Keratinocyte (primary cell): ENCODE data around the gene PLK5.
"Not testable (repeated sequence)": the region's sequence is repeated elsewhere in the genome, so short reads cannot be mapped to it uniquely, and the experiment has no call there.

Source experiments
- EZH2 ChIP-seq: IDR thresholded peaks from one replicate; pipeline ENCODE4 v1.6.1; 2012; ENCODE audit warnings: inconsistent platforms, mild to moderate bottlenecking, low read length, moderate library complexity
- TF ChIP-seq, protein P1 (sequence below), 3 experiments: IDR thresholded peaks in 1 of 3; conservative IDR thresholded peaks in 1 of 3; optimal IDR thresholded peaks in 1 of 3; 2 replicates in 2 of 3; 3 replicates in 1 of 3; pipeline versions ENCODE3 to v1.5.1; 2011; ENCODE audit warnings: low read length in 3 of 3, mild to moderate bottlenecking in 3 of 3, moderate library complexity in 2 of 3, control low read depth in 1 of 3, inconsistent platforms in 1 of 3; ENCODE audit not compliant: insufficient read depth in 2 of 3; ENCODE audit errors: extremely low read depth in 1 of 3

DNA sequence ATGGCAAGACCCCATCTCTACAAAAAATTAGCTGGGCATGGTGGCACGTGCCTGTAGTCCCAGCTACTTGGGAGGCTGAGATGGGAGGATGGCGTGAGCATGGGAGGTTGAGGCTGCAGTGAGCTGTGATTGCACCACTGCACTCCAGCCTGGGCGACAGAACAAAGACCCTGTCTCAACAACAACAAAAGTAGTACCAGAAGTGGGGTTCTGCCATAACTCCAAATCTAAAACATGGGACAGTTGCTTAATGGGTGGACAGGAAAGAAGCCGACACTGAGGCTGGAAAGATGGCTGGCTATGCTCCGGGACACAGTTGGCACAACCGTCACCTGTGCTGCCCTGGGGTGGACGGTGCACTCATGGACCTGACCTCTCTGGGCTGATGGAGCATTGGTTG, 11.8 kb downstream of the PLK5 start:
- TF ChIP-seq, protein P1, sequence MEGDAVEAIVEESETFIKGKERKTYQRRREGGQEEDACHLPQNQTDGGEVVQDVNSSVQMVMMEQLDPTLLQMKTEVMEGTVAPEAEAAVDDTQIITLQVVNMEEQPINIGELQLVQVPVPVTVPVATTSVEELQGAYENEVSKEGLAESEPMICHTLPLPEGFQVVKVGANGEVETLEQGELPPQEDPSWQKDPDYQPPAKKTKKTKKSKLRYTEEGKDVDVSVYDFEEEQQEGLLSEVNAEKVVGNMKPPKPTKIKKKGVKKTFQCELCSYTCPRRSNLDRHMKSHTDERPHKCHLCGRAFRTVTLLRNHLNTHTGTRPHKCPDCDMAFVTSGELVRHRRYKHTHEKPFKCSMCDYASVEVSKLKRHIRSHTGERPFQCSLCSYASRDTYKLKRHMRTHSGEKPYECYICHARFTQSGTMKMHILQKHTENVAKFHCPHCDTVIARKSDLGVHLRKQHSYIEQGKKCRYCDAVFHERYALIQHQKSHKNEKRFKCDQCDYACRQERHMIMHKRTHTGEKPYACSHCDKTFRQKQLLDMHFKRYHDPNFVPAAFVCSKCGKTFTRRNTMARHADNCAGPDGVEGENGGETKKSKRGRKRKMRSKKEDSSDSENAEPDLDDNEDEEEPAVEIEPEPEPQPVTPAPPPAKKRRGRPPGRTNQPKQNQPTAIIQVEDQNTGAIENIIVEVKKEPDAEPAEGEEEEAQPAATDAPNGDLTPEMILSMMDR (optimal IDR thresholded peaks at IDR 0.05 in 1 of 3, IDR thresholded peaks at IDR 0.05 in 1 of 3, conservative IDR thresholded peaks at IDR 0.05 in 1 of 3; ENCODE audit: extremely low read depth in 1 of 3, insufficient read depth in 2 of 3, low read length in 3 of 3): not testable (repeated sequence)
- not testable (repeated sequence) for TF ChIP-seq EZH2
